Measurements from ENCODE around the gene NRTN.

DNA sequence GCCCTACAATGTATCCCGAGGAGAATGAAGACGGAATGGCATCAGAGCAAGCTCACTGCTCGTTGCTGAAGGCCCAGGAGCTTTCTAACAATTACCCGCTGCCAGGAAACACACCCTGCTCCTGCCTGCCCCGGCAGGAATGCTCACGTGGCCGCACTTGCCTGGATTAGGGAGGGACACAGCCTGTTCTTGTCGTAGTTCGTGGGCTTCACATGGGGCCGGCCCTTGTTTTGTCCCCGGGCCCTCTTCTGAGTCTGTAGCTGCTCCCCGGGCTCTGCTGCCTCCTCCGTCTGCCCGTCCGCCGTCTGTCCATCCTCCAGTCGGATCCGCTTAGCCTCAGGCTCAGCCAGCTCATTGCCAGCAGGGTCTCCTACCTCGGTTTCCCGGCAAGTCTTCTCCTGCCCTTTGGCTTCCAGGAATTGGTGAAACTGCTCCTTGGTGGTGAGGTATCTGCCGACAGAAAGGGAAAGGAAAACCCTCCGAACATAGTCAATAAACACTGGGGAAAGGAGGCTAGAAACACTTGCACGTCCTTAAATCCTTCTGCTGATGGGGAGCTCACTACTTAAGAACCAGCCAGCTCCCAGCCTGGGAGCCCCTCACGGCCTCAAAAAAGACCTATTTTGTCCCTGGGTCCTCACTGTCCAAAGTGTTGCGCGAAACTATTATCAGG is 14.8 kb upstream of the NRTN start:
- TF ChIP-seq, protein P1, sequence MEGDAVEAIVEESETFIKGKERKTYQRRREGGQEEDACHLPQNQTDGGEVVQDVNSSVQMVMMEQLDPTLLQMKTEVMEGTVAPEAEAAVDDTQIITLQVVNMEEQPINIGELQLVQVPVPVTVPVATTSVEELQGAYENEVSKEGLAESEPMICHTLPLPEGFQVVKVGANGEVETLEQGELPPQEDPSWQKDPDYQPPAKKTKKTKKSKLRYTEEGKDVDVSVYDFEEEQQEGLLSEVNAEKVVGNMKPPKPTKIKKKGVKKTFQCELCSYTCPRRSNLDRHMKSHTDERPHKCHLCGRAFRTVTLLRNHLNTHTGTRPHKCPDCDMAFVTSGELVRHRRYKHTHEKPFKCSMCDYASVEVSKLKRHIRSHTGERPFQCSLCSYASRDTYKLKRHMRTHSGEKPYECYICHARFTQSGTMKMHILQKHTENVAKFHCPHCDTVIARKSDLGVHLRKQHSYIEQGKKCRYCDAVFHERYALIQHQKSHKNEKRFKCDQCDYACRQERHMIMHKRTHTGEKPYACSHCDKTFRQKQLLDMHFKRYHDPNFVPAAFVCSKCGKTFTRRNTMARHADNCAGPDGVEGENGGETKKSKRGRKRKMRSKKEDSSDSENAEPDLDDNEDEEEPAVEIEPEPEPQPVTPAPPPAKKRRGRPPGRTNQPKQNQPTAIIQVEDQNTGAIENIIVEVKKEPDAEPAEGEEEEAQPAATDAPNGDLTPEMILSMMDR (IDR thresholded peaks at IDR 0.05), result no peak
- TF ChIP-seq ZFX (IDR thresholded peaks at IDR 0.05; ENCODE audit: borderline replicate concordance), result no peak

All from 22Rv1 (cell line).